Effector memory CD8-positive, alpha-beta T cell (primary cell): ENCODE measurements around the gene ANGEL1.

Source experiments
- ATAC-seq: fragments of 150-1000 bp; cut with Tn5 transposase; replicated peaks from 2 replicates; pipeline ENCODE4 v1.10.0; 2021; ENCODE audit warnings: mild to moderate bottlenecking, moderate library complexity
- DNase-seq, 3 experiments: peaks; one replicate each; pipeline ENCODE4 v3.0.0; 2021
- H3K27ac Mint-ChIP-seq, 2 donors: one replicate each; pipeline ENCODE4 v1.8.0; 2022; ENCODE audit warnings: mild to moderate bottlenecking in 2 of 2, mixed read lengths in 2 of 2, moderate library complexity in 2 of 2
- H3K27me3 Mint-ChIP-seq, 2 donors: one replicate each; pipeline ENCODE4 v1.8.0; 2022; ENCODE audit warnings: mixed read lengths in 2 of 2
- H3K36me3 Mint-ChIP-seq: one replicate; pipeline ENCODE4 v1.8.0; 2022; ENCODE audit warnings: mild to moderate bottlenecking, moderate library complexity, mixed read lengths; ENCODE audit not compliant: insufficient read depth
- H3K4me1 Mint-ChIP-seq, 2 donors: one replicate each; pipeline ENCODE4 v1.8.0; 2022; ENCODE audit warnings: low read depth in 2 of 2, mixed read lengths in 2 of 2
- H3K4me3 Mint-ChIP-seq, 2 donors: one replicate each; pipeline ENCODE4 v1.8.0; 2022; ENCODE audit warnings: mild to moderate bottlenecking in 2 of 2, mixed read lengths in 2 of 2, moderate library complexity in 2 of 2
- H3K9me3 Mint-ChIP-seq, 2 donors: one replicate each; pipeline ENCODE4 v1.8.0; 2022; ENCODE audit warnings: mixed read lengths in 2 of 2
- total RNA-seq, 9 experiments: gene quantifications; one replicate each; lab custom pipeline; 2026; lab: John Stamatoyannopoulos, UW

The ANGEL1 gene
- 14.1 to 39.7 (median 23.7) reads per million in 9 experiments for total RNA-seq

- Mint-ChIP-seq H3K36me3 (peaks cover 17% of the 10 kb centered on the region), H3K4me3 (peak within 1 kb of the TSS; percentile 95 to 96)
- ATAC-seq = peak; percentile 95
These were observed at the start of gene ANGEL1 for GRCh38 chr14:76812422-76813383. TSS of gene ANGEL1 (minus strand) at chr14:76812882. CDS start at chr14:76812827, 55 bp downstream.

GRCh38 chr14:76861574-76862255 is 49.0 kb upstream of the ANGEL1 start:
- no peak for ATAC-seq
- Mint-ChIP-seq H3K4me3 (no peak overlapping the region), H3K27ac (no peak overlapping the region), H3K9me3 (no peaks in the 10 kb centered on the region), H3K36me3 (no peaks in the 10 kb centered on the region), H3K27me3 (peaks cover 44 to 50% of the 10 kb centered on the region in 2 donors), H3K4me1 (peaks cover 0 to 2% of the 10 kb centered on the region in 2 donors)
- DNase-seq = no peak

More at GRCh38 chr14:76812422-76813383, at the start of gene ANGEL1:
- peak; percentile 97 to 98 (median 98) for DNase-seq
- Mint-ChIP-seq H3K9me3 (no peaks in the 10 kb centered on the region), H3K27ac (peak within 1 kb of the TSS; percentile 93 to 94), H3K27me3 (no peaks in the 10 kb centered on the region), H3K4me1 (peaks cover 21 to 27% of the 10 kb centered on the region in 2 donors)

- Mint-ChIP-seq H3K27ac (peak overlapping the region in 1 of 2 donors; percentile 7), H3K9me3 (no peaks in the 10 kb centered on the region), H3K4me1 (peaks cover 0 to 1% of the 10 kb centered on the region in 2 donors), H3K36me3 (no peaks in the 10 kb centered on the region), H3K4me3 (no peak overlapping the region), H3K27me3 (peaks cover 38 to 57% of the 10 kb centered on the region in 2 donors)
- DNase-seq (no peak), ATAC-seq (no peak)
These were observed 44.1 kb upstream of the ANGEL1 start for GRCh38 chr14:76856769-76857168.

- no peak overlapping the region for H3K4me3 Mint-ChIP-seq
- H3K4me1 Mint-ChIP-seq = peaks cover 0 to 1% of the 10 kb centered on the region in 2 donors
- peaks cover 22 to 45% of the 10 kb centered on the region in 2 donors for H3K27me3 Mint-ChIP-seq
- ATAC-seq = no peak
- H3K9me3 Mint-ChIP-seq = no peaks in the 10 kb centered on the region
- no peaks in the 10 kb centered on the region for H3K36me3 Mint-ChIP-seq
- H3K27ac Mint-ChIP-seq = no peak overlapping the region
- DNase-seq = no peak
These were observed 42.4 kb upstream of the ANGEL1 start for GRCh38 chr14:76855066-76855465.

GRCh38 chr14:76848879-76849278 is 36.2 kb upstream of the ANGEL1 start:
- ATAC-seq = no peak
- Mint-ChIP-seq H3K27ac (no peak overlapping the region), H3K9me3 (no peaks in the 10 kb centered on the region), H3K36me3 (no peaks in the 10 kb centered on the region), H3K4me1 (peaks cover 4 to 5% of the 10 kb centered on the region in 2 donors), H3K4me3 (no peak overlapping the region), H3K27me3 (peaks cover 34 to 47% of the 10 kb centered on the region in 2 donors)
- DNase-seq = no peak

- Mint-ChIP-seq H3K27ac (no peak overlapping the region), H3K9me3 (no peaks in the 10 kb centered on the region), H3K27me3 (peaks cover 41 to 51% of the 10 kb centered on the region in 2 donors), H3K4me1 (peaks cover 4 to 5% of the 10 kb centered on the region in 2 donors), H3K36me3 (no peaks in the 10 kb centered on the region), H3K4me3 (no peak overlapping the region)
- no peak for DNase-seq
- no peak for ATAC-seq
These were observed 33.8 kb upstream of the ANGEL1 start for GRCh38 chr14:76846331-76847047.

- peak; percentile 99 for ATAC-seq
- H3K27ac Mint-ChIP-seq = no peak overlapping the region
These were observed 31.5 kb upstream of the ANGEL1 start for GRCh38 chr14:76844223-76844622.

GRCh38 chr14:76842414-76842813 is 29.7 kb upstream of the ANGEL1 start:
- Mint-ChIP-seq H3K36me3 (no peaks in the 10 kb centered on the region), H3K27ac (no peak overlapping the region), H3K27me3 (peaks cover 43 to 45% of the 10 kb centered on the region in 2 donors), H3K9me3 (no peaks in the 10 kb centered on the region), H3K4me3 (no peak overlapping the region), H3K4me1 (peaks cover 4 to 5% of the 10 kb centered on the region in 2 donors)
- no peak for ATAC-seq
- DNase-seq = no peak

More at GRCh38 chr14:76844223-76844622, 31.5 kb upstream of the ANGEL1 start:
- Mint-ChIP-seq H3K27me3 (peaks cover 41 to 51% of the 10 kb centered on the region in 2 donors), H3K4me1 (peaks cover 4 to 5% of the 10 kb centered on the region in 2 donors), H3K4me3 (no peak overlapping the region), H3K36me3 (no peaks in the 10 kb centered on the region), H3K9me3 (no peaks in the 10 kb centered on the region)
- DNase-seq = peak; percentile 12 to 34 (median 14)

- no peak for ATAC-seq
- Mint-ChIP-seq H3K4me1 (no peaks in the 10 kb centered on the region), H3K36me3 (peaks cover 4% of the 10 kb centered on the region), H3K27ac (no peak overlapping the region), H3K4me3 (no peak overlapping the region), H3K9me3 (no peaks in the 10 kb centered on the region), H3K27me3 (peaks cover 31 to 33% of the 10 kb centered on the region in 2 donors)
- DNase-seq = no peak
These were observed 24.8 kb upstream of the ANGEL1 start for GRCh38 chr14:76837524-76837923.

GRCh38 chr14:76836029-76836630 is 23.4 kb upstream of the ANGEL1 start:
- no peaks in the 10 kb centered on the region for H3K4me1 Mint-ChIP-seq
- ATAC-seq = no peak
- H3K4me3 Mint-ChIP-seq = no peak overlapping the region
- DNase-seq = no peak
- H3K36me3 Mint-ChIP-seq = peaks cover 4% of the 10 kb centered on the region
- no peaks in the 10 kb centered on the region for H3K9me3 Mint-ChIP-seq
- peaks cover 28 to 30% of the 10 kb centered on the region in 2 donors for H3K27me3 Mint-ChIP-seq
- H3K27ac Mint-ChIP-seq = no peak overlapping the region

GRCh38 chr14:76834241-76834661 is 21.6 kb upstream of the ANGEL1 start:
- no peaks in the 10 kb centered on the region for H3K9me3 Mint-ChIP-seq
- H3K27me3 Mint-ChIP-seq = peaks cover 28 to 35% of the 10 kb centered on the region in 2 donors
- no peak overlapping the region for H3K4me3 Mint-ChIP-seq
- DNase-seq (no peak), ATAC-seq (no peak)
- no peak overlapping the region for H3K27ac Mint-ChIP-seq
- peaks cover 4% of the 10 kb centered on the region for H3K36me3 Mint-ChIP-seq
- no peaks in the 10 kb centered on the region for H3K4me1 Mint-ChIP-seq

GRCh38 chr14:76833011-76833410 is 20.3 kb upstream of the ANGEL1 start:
- DNase-seq (no peak), ATAC-seq (no peak)
- Mint-ChIP-seq H3K36me3 (peaks cover 4% of the 10 kb centered on the region), H3K4me3 (no peak overlapping the region), H3K4me1 (no peaks in the 10 kb centered on the region), H3K9me3 (no peaks in the 10 kb centered on the region), H3K27ac (no peak overlapping the region), H3K27me3 (peaks cover 20 to 47% of the 10 kb centered on the region in 2 donors)
